Endodermal cell (in vitro differentiated cells): ENCODE measurements around the gene TMEM185B. TPM values are rescaled to one million over a fixed set of nuclear protein-coding genes. Genes with fewer than 3 reads are reported as not detected.
A peak's percentile ranks its signal among the peaks of the same experiment; 100 is the strongest.

Experiments used
- DNase-seq: peaks from one replicate; pipeline ENCODE4 v3.0.0-alpha.2; 2017
- H3K27ac ChIP-seq: 2 replicates; pipeline ENCODE4 v1.5.1; 2013; ENCODE audit warnings: mild to moderate bottlenecking, low read depth, low read length, moderate library complexity
- H3K27me3 ChIP-seq: 2 replicates; pipeline ENCODE4 v1.6.1; 2013; ENCODE audit warnings: mild to moderate bottlenecking, low read length, moderate library complexity; ENCODE audit not compliant: insufficient read depth, control insufficient read depth, poor library complexity, severe bottlenecking
- H3K36me3 ChIP-seq: 2 replicates; pipeline ENCODE4 v1.7.0; 2013; ENCODE audit warnings: mild to moderate bottlenecking, low read length, moderate library complexity; ENCODE audit not compliant: control insufficient read depth, insufficient read depth
- H3K4me1 ChIP-seq: one replicate; pipeline ENCODE4 v1.7.0; 2013; ENCODE audit warnings: low read length; ENCODE audit not compliant: control insufficient read depth, insufficient read depth
- H3K4me3 ChIP-seq: 2 replicates; pipeline ENCODE4 v1.5.1; 2013; ENCODE audit warnings: mild to moderate bottlenecking, low read length, moderate library complexity
- H3K9ac ChIP-seq: 2 replicates; pipeline ENCODE4 v1.6.1; 2013; ENCODE audit warnings: mild to moderate bottlenecking, low read length, moderate library complexity; ENCODE audit not compliant: poor library complexity, severe bottlenecking; ENCODE audit errors: extremely low read depth
- H3K9me3 ChIP-seq: 2 replicates; pipeline ENCODE4 v1.6.1; 2013; ENCODE audit warnings: mild to moderate bottlenecking, low read length, moderate library complexity; ENCODE audit not compliant: control insufficient read depth
- H3K27ac Mint-ChIP-seq: 2 replicates; pipeline ENCODE4 v1.8.0; 2020; ENCODE audit warnings: mixed read lengths
- H3K27me3 Mint-ChIP-seq: 2 replicates; pipeline ENCODE4 v1.8.0; 2021; ENCODE audit warnings: mild to moderate bottlenecking, mixed read lengths; ENCODE audit not compliant: insufficient read depth
- H3K36me3 Mint-ChIP-seq: 2 replicates; pipeline ENCODE4 v1.8.0; 2020; ENCODE audit warnings: low read depth, mixed read lengths
- H3K4me1 Mint-ChIP-seq: 2 replicates; pipeline ENCODE4 v1.8.0; 2020; ENCODE audit warnings: mixed read lengths
- H3K4me3 Mint-ChIP-seq: 2 replicates; pipeline ENCODE4 v1.8.0; 2020; ENCODE audit warnings: mild to moderate bottlenecking, moderate library complexity, mixed read lengths
- H3K9me3 Mint-ChIP-seq: 2 replicates; pipeline ENCODE4 v1.8.0; 2020; ENCODE audit warnings: mild to moderate bottlenecking, mixed read lengths
- WGBS, 2 experiments: methylation state at CpG; one replicate each; pipeline versions ENCODE4 v1.1.5 to v1.1.7; 2013; ENCODE audit warnings: missing lambda C conversion rate in 2 of 2, mixed read lengths in 1 of 2; ENCODE audit not compliant: insufficient coverage in 1 of 2, insufficient read length in 1 of 2; 5-methylcytosine and 5-hydroxymethylcytosine counted together
- total RNA-seq, 2 donors: library from RNA; stranded (reverse); fragmentation: NEBNext Ultra II Directional in 1 of 2; extraction: Animal tissue kit (Norgen Biotek cat#: 25700) in 1 of 2; gene quantifications; 2 replicates in 1 of 2; 3 replicates in 1 of 2; pipeline ENCODE4 v1.2.1, GENCODE V29; 2021
- TF ChIP-seq, protein P1 (sequence below): fragments of 200-600 bp; sonication (generic); conservative IDR thresholded peaks from 2 replicates; pipeline ENCODE4 v1.5.0; 2021; ENCODE audit warnings: antibody characterized with exemption, mild to moderate bottlenecking

Gene TMEM185B
- total RNA-seq, 2 donors from 2014 or later, result 19.5 to 22.9 TPM

DNA sequence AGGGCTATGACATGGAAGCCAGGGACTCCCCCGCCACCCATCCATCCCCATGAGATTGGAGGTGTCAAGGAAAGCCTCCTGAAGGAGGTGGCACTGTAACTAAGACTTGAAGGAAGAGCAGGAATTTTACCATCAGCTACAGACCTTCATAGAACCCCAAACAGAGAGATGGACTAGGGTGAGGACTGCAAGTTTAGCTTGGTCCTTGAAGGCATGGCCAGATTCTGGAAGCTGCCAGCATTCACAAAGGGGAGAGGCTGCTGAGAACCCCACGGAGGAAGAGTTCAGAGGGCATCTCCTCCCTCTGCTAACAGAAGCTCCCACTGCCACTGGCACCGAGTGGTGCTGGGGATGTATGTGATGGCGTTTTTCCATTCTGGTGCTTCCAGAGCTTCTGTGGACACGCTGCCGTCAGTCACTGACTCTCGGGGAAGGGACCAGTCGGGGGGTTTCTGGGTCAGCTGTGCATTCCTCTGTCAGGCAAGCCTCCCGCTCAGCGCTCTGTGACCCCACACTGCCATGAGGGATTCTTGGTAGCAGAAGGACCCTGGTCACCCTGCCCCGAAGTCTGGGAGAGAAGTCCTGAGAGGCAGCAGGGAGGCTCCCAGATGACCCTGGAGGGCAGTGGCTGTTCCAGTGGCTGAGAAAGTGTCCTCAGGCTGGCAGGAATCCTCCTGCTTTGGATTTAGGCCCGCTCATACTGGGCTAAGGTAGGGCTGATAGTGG, 18.1 kb downstream of the TMEM185B start:
- no peaks in the 10 kb centered on the region for H3K9me3 Mint-ChIP-seq
- 91 to 93% methylated on average over 10 to 12 of the region's 12 CpGs for WGBS, 2 experiments
- H3K27ac ChIP-seq, result no peak overlapping the region

GRCh38 chr2:120204417-120204816, 18.8 kb downstream of the TMEM185B start:
- Histone ChIP-seq H3K4me3 (no peak overlapping the region), H3K36me3 (no peaks in the 10 kb centered on the region), H3K9me3 (no peaks in the 10 kb centered on the region), H3K27ac (no peak overlapping the region), H3K9ac (no peak overlapping the region), H3K4me1 (no peaks in the 10 kb centered on the region), H3K27me3 (no peaks in the 10 kb centered on the region)
- no peaks in the 10 kb centered on the region for H3K27me3 Mint-ChIP-seq
- H3K4me3 Mint-ChIP-seq, result no peak overlapping the region
- no peak overlapping the region for H3K27ac Mint-ChIP-seq
- no peaks in the 10 kb centered on the region for H3K9me3 Mint-ChIP-seq
- WGBS, 2 experiments, result 64 to 89% methylated on average over 1 to 3 of the region's 3 CpGs
- peaks cover 3% of the 10 kb centered on the region for H3K4me1 Mint-ChIP-seq
- DNase-seq, result peak; percentile 23
- TF ChIP-seq, protein P1, sequence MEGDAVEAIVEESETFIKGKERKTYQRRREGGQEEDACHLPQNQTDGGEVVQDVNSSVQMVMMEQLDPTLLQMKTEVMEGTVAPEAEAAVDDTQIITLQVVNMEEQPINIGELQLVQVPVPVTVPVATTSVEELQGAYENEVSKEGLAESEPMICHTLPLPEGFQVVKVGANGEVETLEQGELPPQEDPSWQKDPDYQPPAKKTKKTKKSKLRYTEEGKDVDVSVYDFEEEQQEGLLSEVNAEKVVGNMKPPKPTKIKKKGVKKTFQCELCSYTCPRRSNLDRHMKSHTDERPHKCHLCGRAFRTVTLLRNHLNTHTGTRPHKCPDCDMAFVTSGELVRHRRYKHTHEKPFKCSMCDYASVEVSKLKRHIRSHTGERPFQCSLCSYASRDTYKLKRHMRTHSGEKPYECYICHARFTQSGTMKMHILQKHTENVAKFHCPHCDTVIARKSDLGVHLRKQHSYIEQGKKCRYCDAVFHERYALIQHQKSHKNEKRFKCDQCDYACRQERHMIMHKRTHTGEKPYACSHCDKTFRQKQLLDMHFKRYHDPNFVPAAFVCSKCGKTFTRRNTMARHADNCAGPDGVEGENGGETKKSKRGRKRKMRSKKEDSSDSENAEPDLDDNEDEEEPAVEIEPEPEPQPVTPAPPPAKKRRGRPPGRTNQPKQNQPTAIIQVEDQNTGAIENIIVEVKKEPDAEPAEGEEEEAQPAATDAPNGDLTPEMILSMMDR, result no peak
- H3K36me3 Mint-ChIP-seq, result no peaks in the 10 kb centered on the region

More for the DNA sequence above, 18.1 kb downstream of the TMEM185B start:
- no peak overlapping the region for H3K27ac Mint-ChIP-seq
- H3K4me1 ChIP-seq, result no peaks in the 10 kb centered on the region
- DNase-seq, result no peak
- TF ChIP-seq, protein P1, result no peak
- H3K9ac ChIP-seq, result no peak overlapping the region
- no peak overlapping the region for H3K4me3 Mint-ChIP-seq
- no peaks in the 10 kb centered on the region for H3K27me3 ChIP-seq
- H3K36me3 Mint-ChIP-seq, result no peaks in the 10 kb centered on the region
- no peaks in the 10 kb centered on the region for H3K9me3 ChIP-seq
- no peak overlapping the region for H3K4me3 ChIP-seq
- H3K36me3 ChIP-seq, result no peaks in the 10 kb centered on the region
- H3K27me3 Mint-ChIP-seq, result no peaks in the 10 kb centered on the region
- peaks cover 3% of the 10 kb centered on the region for H3K4me1 Mint-ChIP-seq

GRCh38 chr2:120204022-120204405, 19.2 kb downstream of the TMEM185B start:
- peaks cover 3% of the 10 kb centered on the region for H3K4me1 Mint-ChIP-seq
- no peak overlapping the region for H3K4me3 Mint-ChIP-seq
- H3K36me3 Mint-ChIP-seq, result no peaks in the 10 kb centered on the region
- WGBS, 2 experiments, result 78 to 85% methylated on average over 2 to 5 of the region's 5 CpGs
- no peaks in the 10 kb centered on the region for H3K36me3 ChIP-seq
- peaks cover under 1% of the 10 kb centered on the region for H3K9me3 Mint-ChIP-seq
- H3K4me3 ChIP-seq, result no peak overlapping the region
- H3K27ac Mint-ChIP-seq, result no peak overlapping the region
- peak; percentile 63 for DNase-seq
- H3K9ac ChIP-seq, result no peak overlapping the region
- TF ChIP-seq, protein P1, result peak; percentile 61
- no peaks in the 10 kb centered on the region for H3K9me3 ChIP-seq
- H3K27ac ChIP-seq, result no peak overlapping the region
- no peaks in the 10 kb centered on the region for H3K4me1 ChIP-seq
- H3K27me3 ChIP-seq, result no peaks in the 10 kb centered on the region
- no peaks in the 10 kb centered on the region for H3K27me3 Mint-ChIP-seq
